HepG2 (cell line): ENCODE measurements around the gene GNA12. TPM values are rescaled to one million over a fixed set of nuclear protein-coding genes. Genes with fewer than 3 reads are reported as not detected.

Experiments used
- ATAC-seq: fragments of 200-7000 bp; cut with Tn5 transposase; 3 replicates; pipeline ENCODE4 v1.9.1; 2020; ENCODE audit warnings: mild to moderate bottlenecking, moderate library complexity
- BruUV-seq: library from RNA; stranded (reverse); fragments of 400-500 nt; replicated peaks from 2 replicates; lab custom pipeline; 2021; lab: Mats Ljungman, UMichigan
- CTCF ChIA-PET: fragments of 300-600 bp; formaldehyde crosslinking; extraction: SDS; loops from one replicate; lab custom pipeline; 2021; ENCODE audit warnings: low total read pairs, inconsistent platforms, low intra/inter-chr PET ratio; lab: Yijun Ruan, JAX
- POLR2A ChIA-PET: fragments of 350-600 bp; sonication (Branson Sonifier 250); formaldehyde crosslinking; loops from one replicate; lab custom pipeline; 2020; ENCODE audit warnings: antibody characterized with exemption, inconsistent platforms; lab: Yijun Ruan, JAX
- DNase-seq: peaks from one replicate; pipeline ENCODE4 v3.0.0-alpha.2; 2015; ENCODE audit warnings: low spot score
- FAIRE-seq: peaks from 3 replicates; lab custom pipeline; 2011; peaks lifted over from hg19 to GRCh38; lab: Jason Lieb, UNC
- H2AFZ ChIP-seq: one replicate; pipeline ENCODE4 v1.6.1; 2011; ENCODE audit warnings: low read length, inconsistent platforms
- H3K27ac ChIP-seq: fragments of 300-600 bp; 3 replicates; pipeline ENCODE4 v1.8.0; 2011; ENCODE audit warnings: mixed run types, mild to moderate bottlenecking, mixed read lengths, low read length, inconsistent platforms; ENCODE audit not compliant: insufficient read depth; ENCODE audit errors: extremely low read length
- H3K27me3 ChIP-seq, 2 experiments: fragments of 200-600 bp in 1 of 2; 2 replicates in 1 of 2; 3 replicates in 1 of 2; pipeline versions ENCODE4 v1.6.0 to v1.8.0; 2011; ENCODE audit warnings: low read length in 2 of 2, mild to moderate bottlenecking in 2 of 2, moderate library complexity in 2 of 2, inconsistent platforms in 1 of 2; ENCODE audit not compliant: insufficient read depth in 2 of 2, control insufficient read depth in 1 of 2
- H3K36me3 ChIP-seq, 2 experiments: fragments of 200-600 bp in 1 of 2; replicated peaks in 1 of 2; 2 replicates in 1 of 2; 3 replicates in 1 of 2; pipeline versions ENCODE4 v1.5.1 to v1.8.0; 2011; ENCODE audit warnings: low read length in 2 of 2, inconsistent platforms in 1 of 2; ENCODE audit not compliant: insufficient read depth in 2 of 2, control insufficient read depth in 1 of 2
- H3K4me1 ChIP-seq: 2 replicates; pipeline ENCODE4 v1.5.1; 2012; ENCODE audit warnings: low read length, inconsistent platforms; ENCODE audit not compliant: insufficient read depth
- H3K4me2 ChIP-seq: 2 replicates; pipeline ENCODE4 v1.6.0; 2011; ENCODE audit warnings: low read depth, low read length, inconsistent platforms
- H3K4me3 ChIP-seq, 3 experiments: fragments of 200-600 bp in 1 of 3; sonication (generic), shearing (Covaris generic) in 1 of 3; replicated peaks in 1 of 3; 2 replicates each; pipeline ENCODE4 v1.5.1; 2011 to 2016; ENCODE audit warnings: low read length in 3 of 3, inconsistent platforms in 2 of 3, low read depth in 2 of 3, mild to moderate bottlenecking in 2 of 3, control low read depth in 1 of 3, mixed read lengths in 1 of 3; ENCODE audit not compliant: insufficient read depth in 1 of 3
- H3K79me2 ChIP-seq: one replicate; pipeline ENCODE4 v1.6.1; 2011; ENCODE audit warnings: low read length, inconsistent platforms; ENCODE audit not compliant: insufficient read depth
- H3K9ac ChIP-seq: 2 replicates; pipeline ENCODE4 v1.6.0; 2011; ENCODE audit warnings: mild to moderate bottlenecking, low read depth, low read length, inconsistent platforms; ENCODE audit not compliant: insufficient read depth
- H3K9me3 ChIP-seq: 2 replicates; pipeline ENCODE4 v1.5.1; 2012; ENCODE audit warnings: mild to moderate bottlenecking, low read length
- H4K20me1 ChIP-seq: 2 replicates; pipeline ENCODE4 v1.6.0; 2011; ENCODE audit warnings: inconsistent platforms, mild to moderate bottlenecking, low read length, moderate library complexity; ENCODE audit not compliant: insufficient read depth
- ATF7 ChIP-seq, 2 experiments: fragments of 450-650 bp in 1 of 2; sonication (generic) in 1 of 2; formaldehyde crosslinking in 1 of 2; IDR thresholded peaks; 2 replicates each; pipeline versions ENCODE4 v1.4.0 to v1.6.1; 2016 to 2020; ENCODE audit warnings: antibody characterized with exemption in 1 of 2, mild to moderate bottlenecking in 1 of 2, missing genetic modification reagents in 1 of 2
- BRCA1 ChIP-seq: sonication (generic); formaldehyde crosslinking; IDR thresholded peaks from 2 replicates; pipeline ENCODE4 v1.4.0; 2020; ENCODE audit warnings: missing genetic modification reagents
- FOSL2 ChIP-seq: sonication (generic); formaldehyde crosslinking; IDR thresholded peaks from 2 replicates; pipeline ENCODE4 v1.4.0; 2020; ENCODE audit warnings: missing genetic modification reagents
- KDM5A ChIP-seq: fragments of 200-600 bp; sonication (generic); IDR thresholded peaks from 2 replicates; pipeline ENCODE4 v1.7.0; 2018; ENCODE audit warnings: antibody characterized with exemption, mild to moderate bottlenecking, low read length, borderline replicate concordance
- MAFF ChIP-seq: IDR thresholded peaks from 2 replicates; pipeline ENCODE4 v1.6.1; 2011; ENCODE audit warnings: low read depth, low read length, improper control_type of control experiment
- MAFG ChIP-seq: sonication (generic); formaldehyde crosslinking; IDR thresholded peaks from 2 replicates; pipeline ENCODE4 v1.5.1; 2020; ENCODE audit warnings: mild to moderate bottlenecking, missing genetic modification reagents
- NBN ChIP-seq: fragments of 450-650 bp; conservative IDR thresholded peaks from 2 replicates; pipeline ENCODE4 v1.6.1; 2017
- NR2C2 ChIP-seq: sonication (generic); formaldehyde crosslinking; IDR thresholded peaks from 2 replicates; pipeline ENCODE4 v1.4.0; 2020; ENCODE audit warnings: missing genetic modification reagents, mild to moderate bottlenecking, moderate library complexity, borderline replicate concordance
- PRDM4 ChIP-seq: sonication (generic); formaldehyde crosslinking; IDR thresholded peaks from 2 replicates; pipeline ENCODE4 v1.9.0; 2021; ENCODE audit warnings: missing genetic modification reagents, borderline replicate concordance
- RXRB ChIP-seq: IDR thresholded peaks from 2 replicates; pipeline ENCODE4 v1.6.1; 2016; ENCODE audit warnings: borderline replicate concordance, missing genetic modification reagents, missing compliant biosample characterization
- SALL2 ChIP-seq: sonication (generic); formaldehyde crosslinking; IDR thresholded peaks from 2 replicates; pipeline ENCODE4 v1.8.1; 2023; ENCODE audit warnings: mild to moderate bottlenecking, missing genetic modification reagents, inconsistent platforms
- SP2 ChIP-seq: sonication (generic); formaldehyde crosslinking; IDR thresholded peaks from 2 replicates; pipeline ENCODE4 v1.5.1; 2020; ENCODE audit warnings: mild to moderate bottlenecking, missing genetic modification reagents
- TGIF2 ChIP-seq: IDR thresholded peaks from 2 replicates; pipeline ENCODE4 v1.6.1; 2016; ENCODE audit warnings: control low read depth, missing compliant biosample characterization
- ZFP36L1 ChIP-seq: sonication (generic); formaldehyde crosslinking; IDR thresholded peaks from 2 replicates; pipeline ENCODE4 v1.8.0; 2022; ENCODE audit warnings: mild to moderate bottlenecking, missing genetic modification reagents, moderate library complexity
- ZNF382 ChIP-seq: sonication (generic); formaldehyde crosslinking; IDR thresholded peaks from 2 replicates; pipeline ENCODE4 v1.5.0; 2020; ENCODE audit warnings: missing genetic modification reagents, mild to moderate bottlenecking, borderline replicate concordance
- ZNF784 ChIP-seq: sonication (generic); formaldehyde crosslinking; IDR thresholded peaks from 2 replicates; pipeline ENCODE4 v1.5.1; 2020; ENCODE audit warnings: missing genetic modification reagents, mild to moderate bottlenecking, borderline replicate concordance
- WGBS: methylation state at CpG from one replicate; pipeline ENCODE4 v1.1.6; 2017; ENCODE audit warnings: low lambda C conversion rate; 5-methylcytosine and 5-hydroxymethylcytosine counted together
- in situ Hi-C: cut with HindIII; loops from 2 replicates; pipeline ENCODE4 v1.10.0; 2017; ENCODE audit warnings: low pct_unique_long_range_greater_than_20kb; ENCODE audit not compliant: extremely low pct_ligation_motif_present
- intact Hi-C: fragments of 100-400 bp; cut with micrococcal nuclease; formaldehyde crosslinking; loops from one replicate; pipeline ENCODE4 v1.10.0; 2022; ENCODE audit not compliant: unreplicated experiment
- polyA plus RNA-seq, 8 experiments: library from polyadenylated mRNA; depleted of rRNA in 3 of 8; stranded (reverse) in 7 of 8; unstranded in 1 of 8; fragments of >200 nt; fragmentation: Illumina TruSeq in 4 of 8; extraction: Trizol in 4 of 8; gene quantifications; 2 replicates each; pipeline versions ENCODE4 v1.2.1 to v1.2.3, GENCODE V29; 2011 to 2016; ENCODE audit warnings: low read depth in 4 of 8, missing spikeins in 1 of 8, mixed read lengths in 1 of 8; ENCODE audit not compliant: insufficient read depth in 1 of 8
- total RNA-seq, 5 experiments: library from RNA; depleted of rRNA; stranded (reverse); fragments of >200 nt; fragmentation: Illumina TruSeq; extraction: Trizol; gene quantifications; 2 replicates each; pipeline ENCODE4 v1.2.3, GENCODE V29; 2016; ENCODE audit warnings: low read depth in 1 of 5
- TF ChIP-seq, protein P1 (sequence below): sonication (generic); formaldehyde crosslinking; IDR thresholded peaks from 2 replicates; pipeline ENCODE4 v1.4.0; 2020; ENCODE audit warnings: missing genetic modification reagents
- TF ChIP-seq, protein P2 (sequence below): sonication (generic); formaldehyde crosslinking; IDR thresholded peaks from 2 replicates; pipeline ENCODE4 v1.8.1; 2022; ENCODE audit warnings: low read depth, mild to moderate bottlenecking, missing genetic modification reagents

GNA12 gene
- total and polyA plus RNA-seq, 2 of the 13 experiments (the other 11 are each of a cell fraction or from before 2014, with no cell fraction given) = 16.2 to 50.9 TPM

GRCh38 chr7:2680256-2680655, 163.9 kb downstream of the GNA12 start:
- POLR2A ChIA-PET = no interaction called here
- TF ChIP-seq FOSL2 (CRISPR knock-in tag) (no peak), ZFP36L1 (CRISPR knock-in tag) (no peak), MAFF (no peak), BRCA1 (no peak), KDM5A (no peak), MAFG (CRISPR knock-in tag) (no peak), RXRB (CRISPR knock-in tag) (no peak), NBN (no peak), TGIF2 (CRISPR knock-in tag) (no peak), PRDM4 (no peak), ZNF784 (no peak), SALL2 (CRISPR knock-in tag) (no peak), ZNF382 (CRISPR knock-in tag) (no peak), NR2C2 (CRISPR knock-in tag) (no peak), SP2 (no peak), ATF7 (IDR thresholded peaks at IDR 0.05) (no peak), ATF7 (CRISPR knock-in tag; IDR thresholded peaks at IDR 0.05) (no peak)
- TF ChIP-seq, protein P1, sequence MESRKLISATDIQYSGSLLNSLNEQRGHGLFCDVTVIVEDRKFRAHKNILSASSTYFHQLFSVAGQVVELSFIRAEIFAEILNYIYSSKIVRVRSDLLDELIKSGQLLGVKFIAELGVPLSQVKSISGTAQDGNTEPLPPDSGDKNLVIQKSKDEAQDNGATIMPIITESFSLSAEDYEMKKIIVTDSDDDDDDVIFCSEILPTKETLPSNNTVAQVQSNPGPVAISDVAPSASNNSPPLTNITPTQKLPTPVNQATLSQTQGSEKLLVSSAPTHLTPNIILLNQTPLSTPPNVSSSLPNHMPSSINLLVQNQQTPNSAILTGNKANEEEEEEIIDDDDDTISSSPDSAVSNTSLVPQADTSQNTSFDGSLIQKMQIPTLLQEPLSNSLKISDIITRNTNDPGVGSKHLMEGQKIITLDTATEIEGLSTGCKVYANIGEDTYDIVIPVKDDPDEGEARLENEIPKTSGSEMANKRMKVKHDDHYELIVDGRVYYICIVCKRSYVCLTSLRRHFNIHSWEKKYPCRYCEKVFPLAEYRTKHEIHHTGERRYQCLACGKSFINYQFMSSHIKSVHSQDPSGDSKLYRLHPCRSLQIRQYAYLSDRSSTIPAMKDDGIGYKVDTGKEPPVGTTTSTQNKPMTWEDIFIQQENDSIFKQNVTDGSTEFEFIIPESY (CRISPR knock-in tag) = no peak
- TF ChIP-seq, protein P2, sequence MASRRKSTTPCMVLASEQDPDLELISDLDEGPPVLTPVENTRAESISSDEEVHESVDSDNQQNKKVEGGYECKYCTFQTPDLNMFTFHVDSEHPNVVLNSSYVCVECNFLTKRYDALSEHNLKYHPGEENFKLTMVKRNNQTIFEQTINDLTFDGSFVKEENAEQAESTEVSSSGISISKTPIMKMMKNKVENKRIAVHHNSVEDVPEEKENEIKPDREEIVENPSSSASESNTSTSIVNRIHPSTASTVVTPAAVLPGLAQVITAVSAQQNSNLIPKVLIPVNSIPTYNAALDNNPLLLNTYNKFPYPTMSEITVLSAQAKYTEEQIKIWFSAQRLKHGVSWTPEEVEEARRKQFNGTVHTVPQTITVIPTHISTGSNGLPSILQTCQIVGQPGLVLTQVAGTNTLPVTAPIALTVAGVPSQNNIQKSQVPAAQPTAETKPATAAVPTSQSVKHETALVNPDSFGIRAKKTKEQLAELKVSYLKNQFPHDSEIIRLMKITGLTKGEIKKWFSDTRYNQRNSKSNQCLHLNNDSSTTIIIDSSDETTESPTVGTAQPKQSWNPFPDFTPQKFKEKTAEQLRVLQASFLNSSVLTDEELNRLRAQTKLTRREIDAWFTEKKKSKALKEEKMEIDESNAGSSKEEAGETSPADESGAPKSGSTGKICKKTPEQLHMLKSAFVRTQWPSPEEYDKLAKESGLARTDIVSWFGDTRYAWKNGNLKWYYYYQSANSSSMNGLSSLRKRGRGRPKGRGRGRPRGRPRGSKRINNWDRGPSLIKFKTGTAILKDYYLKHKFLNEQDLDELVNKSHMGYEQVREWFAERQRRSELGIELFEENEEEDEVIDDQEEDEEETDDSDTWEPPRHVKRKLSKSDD (CRISPR knock-in tag) = no peak

More at GRCh38 chr7:2680256-2680655, 163.9 kb downstream of the GNA12 start:
- DNase-seq (no peak), FAIRE-seq (no peak), ATAC-seq (no peak)
- Histone ChIP-seq H3K36me3 (no peaks in the 10 kb centered on the region), H3K27me3 (peaks cover 5 to 48% of the 10 kb centered on the region in 2 experiments; a peak in 4 of 5 replicates), H3K4me3 (no peak overlapping the region), H3K9ac (no peak overlapping the region), H3K4me1 (peaks cover 15% of the 10 kb centered on the region), H3K4me2 (no peak overlapping the region), H3K27ac (no peak overlapping the region), H2AFZ (no peak overlapping the region), H3K9me3 (no peaks in the 10 kb centered on the region), H3K79me2 (no peaks in the 10 kb centered on the region), H4K20me1 (no peaks in the 10 kb centered on the region)
- BruUV-seq = no TSS peak
- in situ Hi-C loops = no loop called here
- intact Hi-C loops = loop anchor here (5.0 kb wide), 1 partner anchor 228 kb away; no protein-coding TSS in a partner anchor
- WGBS = no CpG with 5 or more reads among the region's 13 CpGs
- CTCF ChIA-PET = interaction anchor here (1.1 to 1.5 kb wide), 4 partner anchors 10 to 229 kb away, joined by 3 to 7 read pairs (median 5); no protein-coding TSS in a partner anchor
